Stomach smooth muscle (tissue), 2 donors: ENCODE measurements around the gene CD200.
"Not testable (repeated sequence)": the region's sequence is repeated elsewhere in the genome, so short reads cannot be mapped to it uniquely, and the experiment has no call there.

Source experiments
- H3K27ac ChIP-seq: one replicate; pipeline ENCODE4 v1.7.0; 2013; ENCODE audit warnings: mild to moderate bottlenecking, low read length, inconsistent platforms
- H3K27me3 ChIP-seq, 2 donors: one replicate each; pipeline ENCODE4 v1.7.0; 2013; ENCODE audit warnings: low read length in 2 of 2; ENCODE audit not compliant: insufficient read depth in 2 of 2, control insufficient read depth in 1 of 2
- H3K36me3 ChIP-seq, 2 donors: one replicate each; pipeline ENCODE4 v1.7.0; 2013; ENCODE audit warnings: low read length in 2 of 2; ENCODE audit not compliant: control insufficient read depth in 2 of 2, insufficient read depth in 2 of 2
- H3K4me1 ChIP-seq: one replicate; pipeline ENCODE4 v1.7.0; 2013; ENCODE audit warnings: low read length; ENCODE audit not compliant: control insufficient read depth, insufficient read depth
- H3K4me3 ChIP-seq, 2 donors: one replicate each; pipeline ENCODE4 v1.7.0; 2013; ENCODE audit warnings: low read length in 2 of 2
- H3K9ac ChIP-seq, 2 donors: one replicate each; pipeline ENCODE4 v1.7.0; 2013; ENCODE audit warnings: low read length in 2 of 2, mild to moderate bottlenecking in 1 of 2
- H3K9me3 ChIP-seq, 2 donors: one replicate each; pipeline ENCODE4 v1.7.0; 2013; ENCODE audit warnings: low read length in 2 of 2; ENCODE audit not compliant: control insufficient read depth in 2 of 2
- donor health status: healthy.
- donor health status: Pancreatic carcinoma.

Gene CD200

DNA sequence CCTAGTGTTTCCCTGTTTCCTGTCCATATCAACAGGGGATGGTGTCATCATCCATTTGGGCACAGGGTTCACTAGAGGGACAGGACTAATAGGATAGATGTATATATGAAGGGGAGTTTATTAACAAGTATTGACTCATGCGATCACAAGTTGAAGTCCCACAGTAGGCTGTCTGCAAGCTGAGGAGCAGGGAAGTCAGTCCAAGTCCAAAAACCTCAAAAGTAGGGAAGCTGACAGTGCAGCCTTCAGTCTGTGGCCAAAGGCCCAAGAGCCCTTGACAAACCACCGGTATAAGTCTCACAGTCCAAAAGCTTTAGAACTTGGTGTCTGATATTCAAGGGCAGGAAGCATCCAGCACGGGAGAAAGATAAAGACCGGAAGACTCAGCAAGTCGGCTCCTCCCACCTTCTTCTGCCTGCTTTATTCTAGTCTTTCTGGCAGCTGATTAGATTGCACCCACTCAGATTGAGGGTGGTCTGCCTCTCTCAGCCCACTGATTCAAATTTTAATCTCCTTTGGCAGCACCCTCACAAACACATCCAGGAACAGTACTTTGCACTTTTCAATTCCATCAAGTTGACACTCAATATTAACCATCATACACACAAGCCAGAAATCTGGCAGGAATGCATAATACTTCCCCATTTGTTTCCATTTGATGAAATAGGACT lies 43.4 kb downstream of the CD200 start:
- Histone ChIP-seq H3K27ac (no peak overlapping the region), H3K4me1 (no peaks in the 10 kb centered on the region), H3K36me3 (no peaks in the 10 kb centered on the region), H3K9me3 (no peaks in the 10 kb centered on the region), H3K4me3 (no peak overlapping the region), H3K9ac (no peak overlapping the region), H3K27me3 (no peaks in the 10 kb centered on the region)

DNA sequence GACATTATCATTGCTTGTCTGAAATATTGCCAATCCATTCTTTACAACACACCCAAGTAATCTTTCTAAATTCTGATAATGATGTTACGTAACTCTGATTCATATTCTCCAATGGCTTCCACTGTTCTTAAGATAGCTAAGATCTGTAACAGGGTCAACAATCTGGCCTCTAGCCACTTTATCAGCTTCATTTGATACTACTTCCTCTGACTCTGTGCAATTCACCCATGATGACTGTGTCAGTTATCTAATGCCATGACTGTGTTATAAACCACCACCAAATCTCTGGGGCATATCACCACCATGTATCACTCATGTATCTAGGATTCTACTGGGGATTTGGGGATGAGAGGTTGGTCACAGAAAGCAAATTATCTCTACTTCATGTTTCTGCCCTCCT lies 44.0 kb downstream of the CD200 start:
- Histone ChIP-seq H3K9ac (no peak overlapping the region), H3K36me3 (no peaks in the 10 kb centered on the region), H3K27me3 (no peaks in the 10 kb centered on the region), H3K9me3 (no peaks in the 10 kb centered on the region), H3K27ac (no peak overlapping the region), H3K4me3 (no peak overlapping the region), H3K4me1 (no peaks in the 10 kb centered on the region)

DNA sequence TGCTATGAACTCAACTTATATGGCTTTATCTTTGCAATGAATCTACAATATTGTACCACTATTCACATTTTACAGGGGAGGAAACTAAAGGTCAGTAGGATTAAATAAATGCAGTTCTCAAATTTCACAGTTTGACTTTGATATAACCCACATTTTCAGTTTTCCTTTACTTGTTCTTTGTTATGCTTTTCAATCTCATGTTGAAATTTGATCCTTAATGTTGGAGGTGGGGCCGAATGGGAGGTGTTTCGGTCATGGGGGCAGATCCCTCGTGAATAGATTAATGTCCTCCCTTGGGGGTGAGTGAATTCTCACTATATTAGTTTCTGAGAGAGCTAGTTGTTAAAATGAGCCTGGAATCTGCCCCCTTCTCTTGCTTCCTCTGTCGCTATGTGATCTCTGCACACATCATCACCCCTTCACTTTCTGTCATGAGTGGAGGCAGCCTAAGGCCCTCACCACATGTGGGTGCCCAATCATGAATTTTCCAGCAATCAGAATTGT lies 44.7 kb downstream of the CD200 start:
- Histone ChIP-seq H3K9me3 (no peaks in the 10 kb centered on the region), H3K36me3 (no peaks in the 10 kb centered on the region), H3K4me1 (no peaks in the 10 kb centered on the region), H3K9ac (no peak overlapping the region), H3K27me3 (no peaks in the 10 kb centered on the region), H3K4me3 (no peak overlapping the region), H3K27ac (no peak overlapping the region)

DNA sequence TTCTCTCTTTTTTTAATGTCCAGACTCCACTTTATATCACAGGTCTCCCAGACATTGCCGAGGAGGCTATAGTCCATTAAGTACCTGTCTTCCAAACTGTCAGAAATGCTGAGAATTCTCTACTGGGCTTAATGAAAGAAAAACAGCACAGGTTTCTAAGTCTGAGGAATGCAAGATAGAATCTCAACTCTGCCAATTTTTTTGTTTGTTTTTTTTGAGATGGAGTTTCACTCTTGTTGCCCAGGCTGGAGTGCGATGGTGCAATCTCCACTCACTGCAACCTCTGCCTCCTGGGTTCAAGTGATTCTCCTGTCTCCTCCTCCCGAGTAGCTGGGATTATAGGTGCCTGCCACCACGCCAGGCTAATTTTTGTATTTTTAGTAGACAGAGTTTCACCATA lies 45.4 kb downstream of the CD200 start:
- not testable (repeated sequence) for H3K9ac ChIP-seq, H3K27ac ChIP-seq, H3K9me3 ChIP-seq, H3K4me3 ChIP-seq, H3K4me1 ChIP-seq, H3K27me3 ChIP-seq, H3K36me3 ChIP-seq

DNA sequence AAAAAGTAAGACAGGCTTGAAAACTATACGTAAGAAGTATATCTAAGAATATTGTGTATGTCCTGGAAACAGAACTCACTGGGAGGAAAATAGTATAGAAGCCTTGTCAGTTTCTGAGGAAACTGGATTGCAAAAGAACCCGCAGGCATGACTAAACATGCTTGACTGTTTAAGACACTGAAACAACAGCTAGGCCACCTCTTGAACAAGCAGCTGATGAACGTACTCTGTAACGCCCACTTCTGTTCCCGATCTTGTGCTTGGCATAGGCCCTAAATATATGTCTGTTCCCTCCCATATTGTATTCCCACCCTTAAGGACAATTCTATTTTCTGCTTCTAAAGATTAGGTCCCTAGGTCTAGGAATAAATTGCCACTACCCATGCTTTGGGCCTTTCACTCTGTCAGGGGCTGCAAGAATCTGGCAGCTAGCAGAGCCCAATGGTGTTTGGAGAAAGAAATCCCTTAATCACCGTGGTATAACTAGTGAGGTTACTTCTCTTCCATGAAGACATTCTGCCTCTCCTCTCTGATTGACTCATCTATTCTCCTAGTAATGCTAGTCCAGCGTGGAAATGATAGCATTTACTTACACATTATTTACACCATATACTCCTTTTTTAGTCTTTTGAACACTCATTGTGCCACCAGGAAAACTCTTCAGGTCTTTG lies 46.2 kb downstream of the CD200 start:
- Histone ChIP-seq H3K27me3 (no peaks in the 10 kb centered on the region), H3K9ac (no peak overlapping the region), H3K4me1 (no peaks in the 10 kb centered on the region), H3K9me3 (no peaks in the 10 kb centered on the region), H3K36me3 (no peaks in the 10 kb centered on the region), H3K27ac (no peak overlapping the region), H3K4me3 (no peak overlapping the region)

DNA sequence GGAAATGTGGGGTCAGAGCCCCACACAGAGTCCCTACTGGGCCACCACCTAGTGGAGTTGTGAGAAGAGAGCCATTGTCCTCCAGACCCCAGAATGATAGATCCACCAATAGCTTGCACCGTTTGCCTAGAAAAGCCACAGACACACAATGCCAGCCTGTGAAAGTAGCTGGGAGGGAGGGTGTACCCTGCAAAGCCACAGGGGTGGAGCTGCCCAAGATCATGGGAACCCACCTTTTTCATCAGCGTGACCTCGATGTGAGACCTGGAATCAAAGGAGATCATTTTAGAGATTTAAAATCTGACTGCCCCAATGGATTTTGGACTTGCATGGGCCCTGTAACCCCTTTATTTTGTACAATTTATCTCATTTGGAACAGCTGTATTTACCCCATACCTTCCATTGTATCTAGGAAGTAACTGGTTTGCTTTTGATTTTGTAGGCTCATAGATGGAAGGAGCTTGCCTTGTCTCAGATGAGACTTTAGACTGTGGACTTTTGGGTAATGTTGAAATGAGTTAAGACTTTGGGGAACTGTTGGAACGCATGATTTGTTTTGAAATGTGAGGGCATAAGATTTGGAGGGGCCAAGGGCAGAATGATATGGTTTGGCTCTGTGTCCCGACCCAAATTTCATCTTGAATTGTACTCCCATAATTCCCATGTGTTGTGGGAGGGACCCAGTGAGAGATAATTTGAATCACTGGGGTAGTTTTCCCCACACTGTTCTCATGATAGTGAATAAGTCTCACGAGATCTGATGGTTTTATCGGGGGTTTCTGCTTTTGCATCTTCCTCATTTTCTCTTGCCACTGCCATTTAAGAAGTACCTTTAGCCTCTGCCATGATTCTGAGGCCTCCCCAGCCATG lies 49.0 kb downstream of the CD200 start:
- Histone ChIP-seq H3K27me3 (no peaks in the 10 kb centered on the region), H3K9ac (no peak overlapping the region), H3K4me3 (no peak overlapping the region), H3K36me3 (no peaks in the 10 kb centered on the region), H3K4me1 (no peaks in the 10 kb centered on the region), H3K27ac (no peak overlapping the region), H3K9me3 (no peaks in the 10 kb centered on the region)

DNA sequence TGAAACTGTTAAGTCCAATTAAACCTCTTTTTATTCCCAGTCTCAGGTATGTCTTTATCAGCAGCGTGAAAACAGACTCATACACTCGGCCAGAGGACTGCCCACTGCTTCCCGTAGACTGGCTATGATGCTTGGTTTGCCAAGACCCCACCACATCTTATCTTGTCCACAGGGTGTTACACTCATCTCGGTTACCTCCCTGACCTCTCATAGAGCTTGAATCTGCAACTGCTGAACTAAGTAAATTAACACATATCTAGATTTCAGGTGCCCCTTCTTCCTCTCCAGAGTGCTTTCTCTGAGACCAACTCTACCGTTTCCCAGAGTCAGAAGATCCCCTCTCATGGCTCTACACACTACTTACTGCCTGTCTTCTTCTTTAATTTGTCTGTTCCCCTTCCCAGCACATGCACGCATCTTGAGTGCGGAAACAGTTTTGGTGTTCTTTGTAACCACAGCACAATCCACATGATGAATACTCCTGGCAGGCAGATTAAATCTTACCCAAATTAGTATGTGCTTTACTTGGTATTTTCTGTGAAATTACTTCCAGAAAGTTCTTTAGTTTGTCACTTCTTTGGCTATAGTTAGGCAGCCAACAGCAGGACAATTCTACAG lies 49.7 kb downstream of the CD200 start:
- Histone ChIP-seq H3K27me3 (no peaks in the 10 kb centered on the region), H3K9me3 (no peaks in the 10 kb centered on the region), H3K36me3 (no peaks in the 10 kb centered on the region), H3K9ac (no peak overlapping the region), H3K27ac (no peak overlapping the region), H3K4me3 (no peak overlapping the region), H3K4me1 (no peaks in the 10 kb centered on the region)

DNA sequence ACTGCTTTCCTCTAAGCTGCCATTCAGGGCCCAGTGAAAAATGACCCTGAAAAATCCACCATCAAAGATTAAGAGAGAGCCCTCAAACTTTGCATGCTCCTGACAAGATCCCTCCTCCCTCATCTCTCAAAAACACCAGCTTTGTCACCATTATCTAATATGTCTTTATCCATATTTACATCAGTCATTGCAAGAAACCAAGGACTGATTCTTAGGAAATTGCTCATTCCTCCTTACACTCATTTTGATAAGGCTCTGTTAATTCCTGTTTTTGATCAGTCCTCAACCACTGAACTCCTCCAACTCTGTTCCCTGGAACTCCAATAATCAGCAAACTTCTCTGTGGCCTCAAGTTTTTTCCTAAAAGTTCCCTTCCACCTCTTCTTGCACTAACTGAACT lies 51.8 kb downstream of the CD200 start:
- no peak overlapping the region for H3K4me3 ChIP-seq
- no peaks in the 10 kb centered on the region for H3K27me3 ChIP-seq
- H3K36me3 ChIP-seq = no peaks in the 10 kb centered on the region
- H3K27ac ChIP-seq = no peak overlapping the region
- no peak overlapping the region for H3K9ac ChIP-seq
- no peaks in the 10 kb centered on the region for H3K9me3 ChIP-seq
- H3K4me1 ChIP-seq = no peaks in the 10 kb centered on the region

DNA sequence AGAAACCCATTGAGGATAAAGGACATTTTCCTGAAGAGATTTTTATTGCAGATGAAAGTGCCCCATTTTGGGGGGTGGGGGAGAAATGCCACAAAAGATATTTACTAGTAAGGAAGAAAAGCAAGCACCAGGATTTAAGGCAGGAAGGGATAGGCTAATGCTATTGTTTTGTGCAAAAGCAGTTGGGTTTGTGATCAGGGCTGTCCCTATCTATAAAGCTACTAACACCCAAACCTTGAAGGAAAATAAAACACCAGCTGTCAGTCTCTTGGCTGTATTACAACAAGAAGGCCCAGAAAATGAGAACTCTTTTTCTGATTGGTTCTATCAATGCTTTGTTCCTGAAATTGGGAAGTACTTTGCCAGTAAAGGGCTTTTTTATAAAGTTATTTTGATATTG lies 56.0 kb downstream of the CD200 start:
- H3K27ac ChIP-seq = no peak overlapping the region
- no peak overlapping the region for H3K9ac ChIP-seq

DNA sequence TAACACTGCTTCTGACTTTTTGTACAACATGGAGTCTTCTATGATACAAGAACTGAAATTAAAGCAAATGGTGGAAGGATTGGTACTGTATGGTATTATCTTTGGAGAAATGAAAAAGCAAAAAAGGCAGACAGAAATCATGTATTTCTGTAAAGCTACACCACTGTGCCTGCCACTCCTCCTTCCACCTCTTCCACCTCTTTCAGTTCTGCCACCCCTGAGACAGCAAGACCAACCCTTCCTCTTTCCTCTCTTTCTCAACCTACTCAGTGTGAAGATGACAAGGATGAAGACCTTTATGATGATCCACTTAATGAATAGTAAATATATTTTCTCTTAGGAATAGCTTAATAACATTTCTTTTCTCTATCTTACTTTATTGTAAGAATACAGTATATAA lies 57.0 kb downstream of the CD200 start:
- H3K4me1 ChIP-seq = peaks cover 5% of the 10 kb centered on the region
- H3K27ac ChIP-seq = no peak overlapping the region
- H3K27me3 ChIP-seq = no peaks in the 10 kb centered on the region
- H3K9me3 ChIP-seq = no peaks in the 10 kb centered on the region
- no peak overlapping the region for H3K9ac ChIP-seq
- no peaks in the 10 kb centered on the region for H3K36me3 ChIP-seq
- H3K4me3 ChIP-seq = no peak overlapping the region

More for the DNA sequence above, 56.0 kb downstream of the CD200 start:
- peaks cover 5% of the 10 kb centered on the region for H3K4me1 ChIP-seq
- H3K9me3 ChIP-seq = no peaks in the 10 kb centered on the region
- no peaks in the 10 kb centered on the region for H3K36me3 ChIP-seq
- H3K27me3 ChIP-seq = no peaks in the 10 kb centered on the region
- H3K4me3 ChIP-seq = no peak overlapping the region
